ENCODE results near the gene C2CD4D. TPM values are rescaled to one million over a fixed set of nuclear protein-coding genes. Genes with fewer than 3 reads are reported as not detected.

The C2CD4D gene
- total RNA-seq, 1 experiment from 2014 or later: 0.17 TPM

DNA sequence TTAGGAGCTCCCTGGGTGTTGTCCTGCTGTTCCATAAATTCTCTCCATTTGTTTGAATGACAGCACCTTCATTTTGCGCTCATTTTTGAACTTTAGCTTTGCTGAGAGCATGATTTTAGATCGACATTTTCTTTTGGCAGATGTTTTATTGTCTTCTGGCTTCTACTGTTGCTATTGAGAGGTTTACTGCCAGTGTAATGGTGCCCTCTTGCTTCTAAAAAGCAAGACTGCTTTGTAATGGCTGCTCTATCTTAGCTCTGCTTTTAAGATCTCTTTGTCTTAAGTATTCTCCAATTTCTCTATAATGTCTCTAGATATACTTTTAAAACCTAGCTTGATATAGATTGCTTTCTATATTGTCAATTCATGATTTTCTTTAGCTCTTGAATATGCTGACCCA lies 41.9 kb upstream of the C2CD4D start:
- H2AFZ ChIP-seq (ENCODE audit: low read depth, low read length, poor library complexity, severe bottlenecking): no peak overlapping the region
- ATAC-seq (no peak), DNase-seq (ENCODE audit: low read depth, low spot score) (no peak)
- BruUV-seq (replicated peaks): no TSS peak
- no peaks in the 10 kb centered on the region for H3K79me2 ChIP-seq (ENCODE audit: insufficient read depth, low read length)
- no peak overlapping the region for H3K4me3 ChIP-seq (replicated peaks in 1 of 2; ENCODE audit: low read depth in 1 of 2, low read length in 2 of 2)
- ChIA-PET POLR2A (interaction anchor here (0.9 kb wide), 1 partner anchor 28 kb away, joined by 3 read pairs; the partner anchor contains the start of gene THEM4), CTCF (interaction anchor here (0.8 to 1.6 kb wide), 3 partner anchors 18 to 52 kb away, joined by 3 to 4 read pairs (median 3); no protein-coding TSS in a partner anchor), RAD21 (ENCODE audit: low non-redundant PET in 1 of 2, low total read pairs in 2 of 2, uncharacterized antibody in 2 of 2, unreplicated experiment in 2 of 2) (no interaction called here)
- TF ChIP-seq, protein P1, sequence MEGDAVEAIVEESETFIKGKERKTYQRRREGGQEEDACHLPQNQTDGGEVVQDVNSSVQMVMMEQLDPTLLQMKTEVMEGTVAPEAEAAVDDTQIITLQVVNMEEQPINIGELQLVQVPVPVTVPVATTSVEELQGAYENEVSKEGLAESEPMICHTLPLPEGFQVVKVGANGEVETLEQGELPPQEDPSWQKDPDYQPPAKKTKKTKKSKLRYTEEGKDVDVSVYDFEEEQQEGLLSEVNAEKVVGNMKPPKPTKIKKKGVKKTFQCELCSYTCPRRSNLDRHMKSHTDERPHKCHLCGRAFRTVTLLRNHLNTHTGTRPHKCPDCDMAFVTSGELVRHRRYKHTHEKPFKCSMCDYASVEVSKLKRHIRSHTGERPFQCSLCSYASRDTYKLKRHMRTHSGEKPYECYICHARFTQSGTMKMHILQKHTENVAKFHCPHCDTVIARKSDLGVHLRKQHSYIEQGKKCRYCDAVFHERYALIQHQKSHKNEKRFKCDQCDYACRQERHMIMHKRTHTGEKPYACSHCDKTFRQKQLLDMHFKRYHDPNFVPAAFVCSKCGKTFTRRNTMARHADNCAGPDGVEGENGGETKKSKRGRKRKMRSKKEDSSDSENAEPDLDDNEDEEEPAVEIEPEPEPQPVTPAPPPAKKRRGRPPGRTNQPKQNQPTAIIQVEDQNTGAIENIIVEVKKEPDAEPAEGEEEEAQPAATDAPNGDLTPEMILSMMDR (IDR thresholded peaks at IDR 0.05 in 2 of 3, conservative IDR thresholded peaks at IDR 0.05 in 1 of 3; ENCODE audit: borderline replicate concordance in 1 of 3, insufficient read depth in 1 of 3, low read depth in 2 of 3, low read length in 2 of 3): peak in 1 of 3 experiments; percentile 19; a peak in 1 of 6 replicates
- peak; percentile 52 for TF ChIP-seq RAD21 (IDR thresholded peaks at IDR 0.05; ENCODE audit: low read depth)
- no peak for TF ChIP-seq POLR2AphosphoS5 (IDR thresholded peaks at IDR 0.05; ENCODE audit: low read depth, low read length)
- H3K9me3 ChIP-seq (ENCODE audit: control insufficient read depth in 1 of 2, insufficient read depth in 1 of 2, low read depth in 1 of 2, low read length in 2 of 2): no peaks in the 10 kb centered on the region
- H3K4me2 ChIP-seq (ENCODE audit: low read length): no peak overlapping the region
- H3K27ac ChIP-seq (ENCODE audit: low read depth, low read length): no peak overlapping the region
- intact Hi-C loops (cut with micrococcal nuclease): no loop called here
- no peak overlapping the region for H3K9ac ChIP-seq (ENCODE audit: low read length)
- no peaks in the 10 kb centered on the region for H3K9me2 ChIP-seq (ENCODE audit: insufficient read depth)
- 0 out of 4 replicates have a peak, but pooled peaks cover 0 to 9% of the 10 kb centered on the region in 2 experiments for H3K36me3 ChIP-seq (ENCODE audit: control insufficient read depth in 1 of 2, insufficient read depth in 2 of 2, low read length in 2 of 2)
- no peaks in the 10 kb centered on the region for H3K27me3 ChIP-seq (ENCODE audit: insufficient read depth, low read length)
- no peaks in the 10 kb centered on the region for H3K4me1 ChIP-seq (ENCODE audit: control insufficient read depth in 1 of 2, insufficient read depth in 2 of 2, low read length in 2 of 2)
- H4K20me1 ChIP-seq (ENCODE audit: insufficient read depth): no peaks in the 10 kb centered on the region; the same call in 1 of the 2 replicates

DNA sequence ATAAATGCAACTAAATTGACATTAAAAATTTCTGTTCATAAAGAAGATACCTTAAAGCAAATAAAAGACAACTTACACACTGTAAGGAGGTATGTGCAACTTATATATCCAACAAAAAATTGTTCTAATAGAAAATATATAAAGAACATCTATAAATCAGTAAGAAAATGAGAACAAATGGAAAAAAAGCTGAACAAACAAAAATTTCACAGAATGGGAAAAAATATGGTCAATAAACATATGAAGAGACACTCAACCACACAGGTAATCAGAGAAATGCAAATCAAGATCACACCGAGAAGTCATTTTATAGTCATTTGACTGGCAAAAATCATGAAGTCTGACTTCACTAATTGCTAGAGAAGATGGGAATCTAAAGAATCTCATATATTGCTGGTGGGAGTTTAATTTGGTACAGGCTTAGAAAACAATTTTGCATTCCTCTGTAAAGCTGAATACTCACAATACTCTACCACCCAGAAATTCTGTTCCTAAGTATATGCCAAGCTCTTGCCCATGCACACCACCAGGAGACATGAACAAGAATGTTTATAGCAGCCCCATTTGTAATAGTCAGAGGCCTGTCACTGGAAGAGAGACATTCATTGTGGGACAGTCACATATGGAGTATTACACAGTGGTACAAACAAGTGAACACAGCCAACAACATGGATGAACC lies 35.9 kb upstream of the C2CD4D start:
- no peak overlapping the region for H3K9ac ChIP-seq (ENCODE audit: low read length)
- H3K36me3 ChIP-seq (ENCODE audit: control insufficient read depth in 1 of 2, insufficient read depth in 2 of 2, low read length in 2 of 2): no peaks in the 10 kb centered on the region
- no TSS peak for BruUV-seq (replicated peaks)
- no peaks in the 10 kb centered on the region; the same call in 1 of the 2 replicates for H4K20me1 ChIP-seq (ENCODE audit: insufficient read depth)
- H3K9me2 ChIP-seq (ENCODE audit: insufficient read depth): no peaks in the 10 kb centered on the region
- ATAC-seq (no peak), DNase-seq (ENCODE audit: low read depth, low spot score) (no peak)
- ChIA-PET POLR2A (no interaction called here), RAD21 (ENCODE audit: low non-redundant PET in 1 of 2, low total read pairs in 2 of 2, uncharacterized antibody in 2 of 2, unreplicated experiment in 2 of 2) (interaction anchor here in 1 of 2 experiments (0.7 kb wide), 1 partner anchor 155 kb away, joined by 5 read pairs; the partner anchor contains the start of gene RIIAD1), CTCF (no interaction called here)
- no peaks in the 10 kb centered on the region for H3K9me3 ChIP-seq (ENCODE audit: control insufficient read depth in 1 of 2, insufficient read depth in 1 of 2, low read depth in 1 of 2, low read length in 2 of 2)
- no peak overlapping the region for H3K4me3 ChIP-seq (replicated peaks in 1 of 2; ENCODE audit: low read depth in 1 of 2, low read length in 2 of 2)
- H3K4me1 ChIP-seq (ENCODE audit: control insufficient read depth in 1 of 2, insufficient read depth in 2 of 2, low read length in 2 of 2): no peaks in the 10 kb centered on the region
- H2AFZ ChIP-seq (ENCODE audit: low read depth, low read length, poor library complexity, severe bottlenecking): no peak overlapping the region
- intact Hi-C loops (cut with micrococcal nuclease): no loop called here
- H3K4me2 ChIP-seq (ENCODE audit: low read length): no peak overlapping the region
- H3K27ac ChIP-seq (ENCODE audit: low read depth, low read length): no peak overlapping the region
- no peaks in the 10 kb centered on the region for H3K27me3 ChIP-seq (ENCODE audit: insufficient read depth, low read length)
- no peaks in the 10 kb centered on the region for H3K79me2 ChIP-seq (ENCODE audit: insufficient read depth, low read length)
- no peak for TF ChIP-seq RAD21 (IDR thresholded peaks at IDR 0.05; ENCODE audit: low read depth)
- TF ChIP-seq TCF7L2 (IDR thresholded peaks at IDR 0.05; ENCODE audit: borderline replicate concordance, extremely low read depth, insufficient read depth, insufficient read length): no peak
- no peak for TF ChIP-seq SIN3A (IDR thresholded peaks at IDR 0.05; ENCODE audit: low read depth)
- TF ChIP-seq, protein P1 (IDR thresholded peaks at IDR 0.05 in 2 of 3, conservative IDR thresholded peaks at IDR 0.05 in 1 of 3; ENCODE audit: borderline replicate concordance in 1 of 3, insufficient read depth in 1 of 3, low read depth in 2 of 3, low read length in 2 of 3): no peak
- TF ChIP-seq FOSL1 (IDR thresholded peaks at IDR 0.05; ENCODE audit: low read depth): no peak
- no peak for TF ChIP-seq SP1 (IDR thresholded peaks at IDR 0.05; ENCODE audit: low read depth)
- TF ChIP-seq CEBPB (IDR thresholded peaks at IDR 0.05; ENCODE audit: low read depth): no peak
- TF ChIP-seq CBX3 (IDR thresholded peaks at IDR 0.05; ENCODE audit: low read depth): no peak
- TF ChIP-seq EZH2phosphoT487 (IDR thresholded peaks at IDR 0.05; ENCODE audit: borderline replicate concordance): no peak
- TF ChIP-seq, protein P2, sequence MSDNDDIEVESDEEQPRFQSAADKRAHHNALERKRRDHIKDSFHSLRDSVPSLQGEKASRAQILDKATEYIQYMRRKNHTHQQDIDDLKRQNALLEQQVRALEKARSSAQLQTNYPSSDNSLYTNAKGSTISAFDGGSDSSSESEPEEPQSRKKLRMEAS (IDR thresholded peaks at IDR 0.05): no peak
- TF ChIP-seq EGR1 (IDR thresholded peaks at IDR 0.05; ENCODE audit: low read depth): no peak
- TF ChIP-seq ZNF274 (IDR thresholded peaks at IDR 0.05; ENCODE audit: low read depth, low read length): no peak
- no peak for TF ChIP-seq SRF (IDR thresholded peaks at IDR 0.05; ENCODE audit: low read depth)
- TF ChIP-seq, protein P3, sequence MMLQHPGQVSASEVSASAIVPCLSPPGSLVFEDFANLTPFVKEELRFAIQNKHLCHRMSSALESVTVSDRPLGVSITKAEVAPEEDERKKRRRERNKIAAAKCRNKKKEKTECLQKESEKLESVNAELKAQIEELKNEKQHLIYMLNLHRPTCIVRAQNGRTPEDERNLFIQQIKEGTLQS (IDR thresholded peaks at IDR 0.05): no peak
- TF ChIP-seq JUND (IDR thresholded peaks at IDR 0.05): no peak
